Neuron (in vitro differentiated cells): ENCODE results near the gene HIVEP2.

Source experiments
- H2AFZ ChIP-seq: one replicate; pipeline ENCODE4 v1.6.1; 2013; ENCODE audit warnings: low read depth, mild to moderate bottlenecking, inconsistent platforms, low read length, moderate library complexity
- H3K27me3 ChIP-seq: one replicate; pipeline ENCODE4 v1.6.1; 2013; ENCODE audit warnings: low read length; ENCODE audit not compliant: insufficient read depth
- H3K36me3 ChIP-seq: one replicate; pipeline ENCODE4 v1.6.1; 2013; ENCODE audit warnings: low read length; ENCODE audit not compliant: insufficient read depth
- H3K4me1 ChIP-seq: one replicate; pipeline ENCODE4 v1.6.1; 2013; ENCODE audit warnings: low read length; ENCODE audit not compliant: insufficient read depth
- H3K4me3 ChIP-seq: 2 replicates; pipeline ENCODE4 v1.5.1; 2013; ENCODE audit warnings: mild to moderate bottlenecking, low read length, moderate library complexity
- H3K9me3 ChIP-seq: one replicate; pipeline ENCODE4 v1.6.1; 2013; ENCODE audit warnings: low read length

HIVEP2 gene

DNA sequence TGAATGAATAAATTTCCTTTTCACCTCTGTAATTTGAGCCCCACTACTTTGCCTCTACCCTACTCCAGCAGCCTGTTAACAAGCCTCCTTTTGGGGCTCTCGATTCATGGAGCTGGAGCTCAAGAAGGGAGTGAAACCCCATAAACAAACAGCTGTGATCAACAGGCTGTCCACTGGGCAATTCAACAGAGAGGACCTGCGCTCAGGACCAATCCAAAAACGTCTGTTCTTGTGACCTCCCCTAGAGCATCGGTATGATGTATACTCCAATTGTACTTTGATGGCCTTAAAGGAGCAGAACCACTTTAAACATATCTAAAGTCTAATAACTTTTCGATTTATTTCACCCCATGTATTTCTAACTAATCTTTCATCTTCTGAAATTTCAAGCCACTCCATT lies 37.4 kb downstream of the HIVEP2 start:
- no peak overlapping the region for H3K4me3 ChIP-seq
- H2AFZ ChIP-seq = no peak overlapping the region
- H3K27me3 ChIP-seq = no peaks in the 10 kb centered on the region
- no peaks in the 10 kb centered on the region for H3K36me3 ChIP-seq
- peaks cover 2% of the 10 kb centered on the region for H3K9me3 ChIP-seq
- H3K4me1 ChIP-seq = peaks cover 5% of the 10 kb centered on the region

DNA sequence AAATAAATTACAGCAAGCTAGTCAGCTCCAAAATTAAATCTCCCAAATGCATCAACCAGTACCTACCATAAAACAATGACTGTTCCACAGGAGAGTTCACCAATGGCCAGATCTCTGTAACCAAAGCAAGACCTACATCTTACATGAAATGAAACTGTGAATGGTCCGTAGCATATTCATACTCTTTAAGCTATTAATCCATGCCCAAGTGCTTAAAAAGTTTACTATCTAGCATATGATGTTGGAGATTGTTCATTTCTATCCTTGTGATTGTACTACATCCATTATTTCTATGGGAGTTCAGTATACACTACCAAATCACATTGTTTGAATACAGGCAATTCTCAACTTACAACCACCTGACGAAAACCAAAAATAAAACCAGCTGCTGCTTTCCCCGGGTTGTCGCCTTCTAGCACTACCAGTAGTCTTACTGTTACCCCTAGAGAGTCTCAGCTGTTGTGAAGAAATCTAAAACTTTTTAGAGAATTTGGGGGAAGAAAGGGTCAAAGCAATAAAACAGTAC lies 38.0 kb downstream of the HIVEP2 start:
- H3K36me3 ChIP-seq = no peaks in the 10 kb centered on the region
- H3K4me3 ChIP-seq = no peak overlapping the region
- peaks cover 7% of the 10 kb centered on the region for H3K4me1 ChIP-seq
- no peaks in the 10 kb centered on the region for H3K27me3 ChIP-seq
- no peaks in the 10 kb centered on the region for H3K9me3 ChIP-seq
- no peak overlapping the region for H2AFZ ChIP-seq

DNA sequence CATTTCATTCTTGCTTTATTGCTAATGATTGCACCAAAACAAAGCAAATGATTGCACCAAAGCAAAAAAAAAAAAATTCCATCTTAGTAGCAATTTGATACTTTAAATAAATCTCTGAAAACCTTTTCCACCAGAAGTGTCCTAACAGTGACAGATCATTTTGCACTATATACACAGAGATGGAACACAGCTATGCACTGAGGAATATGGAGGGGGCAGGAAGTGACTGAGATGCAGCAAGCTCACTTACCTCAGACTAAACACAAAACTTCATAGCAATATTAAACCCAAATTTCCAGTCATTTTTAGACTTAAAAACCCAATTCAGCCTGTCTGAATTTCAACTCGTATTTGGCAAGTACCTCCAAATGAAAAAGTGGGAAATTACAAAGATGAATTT lies 41.2 kb downstream of the HIVEP2 start:
- Histone ChIP-seq H3K9me3 (no peaks in the 10 kb centered on the region), H3K4me1 (peaks cover 38% of the 10 kb centered on the region), H3K36me3 (no peaks in the 10 kb centered on the region), H3K4me3 (no peak overlapping the region), H3K27me3 (no peaks in the 10 kb centered on the region), H2AFZ (no peak overlapping the region)

DNA sequence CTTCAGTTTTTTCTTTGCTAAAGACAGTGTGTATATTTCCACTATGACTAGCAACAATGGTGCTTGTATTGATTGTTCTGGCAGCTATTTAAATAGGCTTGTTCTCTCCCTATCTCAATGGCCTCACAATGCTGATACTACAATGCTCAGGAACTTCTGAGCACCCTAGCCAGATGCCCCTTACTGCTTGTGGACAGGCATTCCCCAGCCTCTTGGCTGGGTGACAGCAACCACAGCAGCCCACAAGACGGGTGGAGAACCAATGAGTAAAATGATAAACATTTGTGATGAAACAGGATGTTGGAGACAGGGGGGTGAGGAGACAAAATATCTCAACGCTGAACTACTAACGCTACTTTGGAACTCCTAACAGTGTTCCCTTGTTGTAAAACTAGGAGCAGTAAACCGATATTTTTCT lies 42.3 kb downstream of the HIVEP2 start:
- Histone ChIP-seq H3K4me3 (no peak overlapping the region), H3K9me3 (no peaks in the 10 kb centered on the region), H3K27me3 (no peaks in the 10 kb centered on the region), H3K4me1 (peaks cover 41% of the 10 kb centered on the region), H2AFZ (no peak overlapping the region), H3K36me3 (no peaks in the 10 kb centered on the region)

DNA sequence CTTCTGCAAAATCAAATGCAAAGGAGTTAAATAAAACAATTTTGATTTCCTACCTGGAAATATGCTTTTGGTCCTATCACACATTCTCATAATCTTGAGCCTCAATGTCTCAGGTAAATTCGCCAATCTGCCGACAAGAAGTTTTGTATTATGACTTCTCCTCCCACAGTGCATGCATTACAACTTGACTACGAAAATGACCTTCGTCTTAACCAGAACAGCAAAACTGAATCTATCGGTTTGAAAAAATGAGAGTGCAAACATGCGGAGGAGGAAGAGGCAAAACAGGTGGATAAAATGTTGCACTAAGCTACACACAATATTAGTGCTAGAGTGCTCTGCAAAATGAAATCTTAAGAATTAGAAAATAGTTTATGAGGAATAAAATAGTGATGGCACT lies 43.4 kb downstream of the HIVEP2 start:
- H3K4me1 ChIP-seq = peaks cover 41% of the 10 kb centered on the region
- no peaks in the 10 kb centered on the region for H3K36me3 ChIP-seq
- H3K9me3 ChIP-seq = peaks cover 2% of the 10 kb centered on the region
- H3K27me3 ChIP-seq = no peaks in the 10 kb centered on the region
- no peak overlapping the region for H2AFZ ChIP-seq
- H3K4me3 ChIP-seq = no peak overlapping the region

DNA sequence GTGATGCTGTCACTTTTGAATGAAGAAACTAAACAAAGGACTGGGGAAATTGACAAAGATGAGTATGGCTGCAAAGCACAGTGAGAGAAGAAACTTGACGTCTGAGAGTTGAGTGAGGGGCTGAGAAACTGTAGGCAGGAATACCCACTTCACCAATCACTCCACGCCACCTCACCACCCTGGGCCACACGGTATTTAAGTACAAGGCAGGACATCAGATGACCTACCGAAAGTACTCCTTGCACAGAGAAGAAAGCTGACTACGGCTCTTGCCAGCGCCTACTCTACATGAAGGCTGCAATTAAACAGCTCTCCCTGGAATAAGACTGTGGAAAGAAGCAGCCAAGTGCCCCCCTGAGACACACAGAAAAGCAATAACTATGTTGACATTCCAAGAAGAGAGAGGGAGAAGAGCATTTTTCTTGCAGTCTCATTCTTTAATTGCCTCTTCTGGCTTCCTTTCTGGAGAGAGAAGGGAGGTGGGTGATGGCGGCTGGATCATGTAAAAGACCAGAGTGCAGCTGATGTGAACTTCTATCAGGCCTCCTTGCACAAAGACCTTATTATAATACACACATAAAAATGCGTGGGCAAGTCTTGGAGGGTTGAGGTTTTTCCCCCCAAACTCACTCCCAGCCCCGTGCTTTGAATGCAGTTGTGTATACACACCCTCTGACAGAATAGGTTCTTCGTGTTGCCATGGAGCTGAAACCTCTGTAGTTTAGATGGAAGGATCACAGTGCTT lies 44.6 kb downstream of the HIVEP2 start:
- no peak overlapping the region for H2AFZ ChIP-seq
- peak overlapping the region; percentile 31 for H3K4me3 ChIP-seq
- no peaks in the 10 kb centered on the region for H3K36me3 ChIP-seq
- peaks cover 2% of the 10 kb centered on the region for H3K9me3 ChIP-seq
- H3K4me1 ChIP-seq = peaks cover 41% of the 10 kb centered on the region
- H3K27me3 ChIP-seq = no peaks in the 10 kb centered on the region

DNA sequence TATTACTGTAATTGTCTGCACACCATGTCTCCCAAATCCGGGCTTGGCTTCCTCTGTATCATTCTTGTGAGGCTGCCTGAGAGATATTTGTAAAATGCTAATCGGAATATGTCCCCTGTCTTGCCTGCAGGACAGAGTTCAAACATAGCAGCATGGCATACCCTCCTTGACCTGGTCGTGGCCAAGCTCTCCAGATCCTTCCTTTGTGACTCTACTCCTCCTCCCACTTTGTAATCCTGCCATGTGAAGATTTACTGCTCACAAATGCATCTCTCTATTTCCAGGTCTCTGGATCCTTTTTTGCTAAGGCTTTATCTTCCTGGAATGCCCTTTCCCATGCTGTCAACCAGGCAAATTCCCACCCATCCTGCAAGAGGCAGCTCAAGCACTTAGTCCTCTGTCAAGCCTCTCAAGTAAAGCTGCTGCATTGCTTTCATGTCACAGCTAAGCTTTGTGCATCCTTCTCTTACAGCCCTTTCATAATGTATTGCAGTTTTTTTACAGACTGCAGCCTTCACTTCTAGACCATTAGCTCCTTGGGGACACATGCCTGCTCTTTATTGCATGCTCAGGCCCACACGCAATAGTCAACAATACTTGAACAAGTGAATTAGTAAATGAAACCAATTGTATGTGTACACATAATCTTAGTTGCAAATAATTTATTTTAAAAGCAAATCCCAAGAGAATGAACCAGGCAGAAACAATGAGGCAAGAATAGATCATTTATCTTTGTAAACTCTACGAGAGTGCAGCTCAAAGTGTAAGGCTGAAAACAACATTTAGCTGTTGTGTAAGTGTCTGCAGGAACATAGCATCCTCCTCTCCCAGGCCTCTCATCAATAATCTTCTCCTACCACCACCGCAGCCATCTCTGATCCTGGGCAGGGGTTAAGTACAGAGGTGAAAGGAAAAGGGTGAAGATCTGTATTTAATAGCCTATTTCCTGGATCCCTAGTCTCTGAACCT lies 45.8 kb downstream of the HIVEP2 start:
- no peak overlapping the region for H3K4me3 ChIP-seq
- no peaks in the 10 kb centered on the region for H3K36me3 ChIP-seq
- peaks cover 38% of the 10 kb centered on the region for H3K4me1 ChIP-seq
- peaks cover 2% of the 10 kb centered on the region for H3K9me3 ChIP-seq
- H3K27me3 ChIP-seq = no peaks in the 10 kb centered on the region
- no peak overlapping the region for H2AFZ ChIP-seq

DNA sequence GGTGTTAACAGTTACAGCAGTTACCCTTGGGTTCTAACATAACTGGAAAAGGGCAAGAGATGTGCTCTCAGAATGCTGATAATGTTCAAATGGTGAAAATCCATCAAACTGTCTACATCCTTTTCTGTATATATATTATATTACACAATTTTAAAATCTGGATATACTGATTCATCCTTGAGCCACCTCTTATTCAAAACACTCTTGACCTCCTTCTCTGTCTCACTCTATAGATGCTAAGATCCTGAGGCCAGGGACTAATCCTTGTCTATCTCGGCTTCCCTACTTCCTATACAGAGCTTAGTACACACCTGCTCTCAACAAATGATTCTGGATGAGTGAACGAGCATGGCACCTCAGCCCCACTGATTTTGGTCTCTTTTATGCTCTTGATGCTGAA lies 47.3 kb downstream of the HIVEP2 start:
- Histone ChIP-seq H2AFZ (no peak overlapping the region), H3K27me3 (no peaks in the 10 kb centered on the region), H3K4me1 (peaks cover 37% of the 10 kb centered on the region), H3K4me3 (no peak overlapping the region), H3K36me3 (no peaks in the 10 kb centered on the region), H3K9me3 (peaks cover 2% of the 10 kb centered on the region)

DNA sequence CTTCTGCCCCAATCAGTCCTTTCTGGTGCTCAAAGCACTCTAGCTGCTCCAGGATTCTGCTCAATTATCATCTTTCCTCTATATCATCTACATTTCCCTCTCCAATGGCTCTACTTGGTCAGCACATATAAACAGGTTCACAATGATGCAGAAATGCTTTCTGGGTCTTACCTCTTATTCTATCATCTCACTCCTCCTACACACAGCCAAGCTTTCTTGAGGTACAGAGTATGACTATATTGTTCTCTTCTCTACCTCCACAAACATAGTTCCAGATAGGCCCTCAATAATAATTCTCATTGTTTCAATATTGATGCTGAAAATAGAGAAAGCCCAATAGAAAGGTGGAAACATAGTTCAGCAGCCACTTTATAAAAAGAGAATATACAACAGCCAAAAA lies 48.2 kb downstream of the HIVEP2 start:
- H3K36me3 ChIP-seq = no peaks in the 10 kb centered on the region
- H2AFZ ChIP-seq = no peak overlapping the region
- peaks cover 32% of the 10 kb centered on the region for H3K4me1 ChIP-seq
- H3K27me3 ChIP-seq = no peaks in the 10 kb centered on the region
- peaks cover 2% of the 10 kb centered on the region for H3K9me3 ChIP-seq
- H3K4me3 ChIP-seq = no peak overlapping the region

DNA sequence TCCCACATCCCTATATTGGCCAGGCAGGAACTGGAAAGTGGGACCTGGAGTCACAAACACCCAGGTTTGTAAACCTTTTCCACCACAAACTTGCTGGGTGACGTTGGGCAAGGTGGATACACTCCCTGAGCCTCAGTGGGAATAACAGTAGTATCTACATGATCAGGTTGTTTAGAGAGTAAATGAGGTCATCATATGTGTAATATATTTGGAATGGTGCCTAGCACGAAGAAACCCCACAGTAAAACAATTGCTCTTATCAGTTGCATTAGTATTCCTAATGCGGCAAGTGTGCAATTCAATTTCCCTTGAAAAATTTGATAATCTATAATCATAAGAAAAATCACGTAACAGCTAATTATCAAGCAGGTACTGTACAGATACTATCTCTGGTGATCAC lies 51.9 kb downstream of the HIVEP2 start:
- Histone ChIP-seq H3K4me1 (no peaks in the 10 kb centered on the region), H3K4me3 (no peak overlapping the region), H2AFZ (no peak overlapping the region), H3K36me3 (no peaks in the 10 kb centered on the region), H3K27me3 (no peaks in the 10 kb centered on the region), H3K9me3 (peaks cover 2% of the 10 kb centered on the region)

DNA sequence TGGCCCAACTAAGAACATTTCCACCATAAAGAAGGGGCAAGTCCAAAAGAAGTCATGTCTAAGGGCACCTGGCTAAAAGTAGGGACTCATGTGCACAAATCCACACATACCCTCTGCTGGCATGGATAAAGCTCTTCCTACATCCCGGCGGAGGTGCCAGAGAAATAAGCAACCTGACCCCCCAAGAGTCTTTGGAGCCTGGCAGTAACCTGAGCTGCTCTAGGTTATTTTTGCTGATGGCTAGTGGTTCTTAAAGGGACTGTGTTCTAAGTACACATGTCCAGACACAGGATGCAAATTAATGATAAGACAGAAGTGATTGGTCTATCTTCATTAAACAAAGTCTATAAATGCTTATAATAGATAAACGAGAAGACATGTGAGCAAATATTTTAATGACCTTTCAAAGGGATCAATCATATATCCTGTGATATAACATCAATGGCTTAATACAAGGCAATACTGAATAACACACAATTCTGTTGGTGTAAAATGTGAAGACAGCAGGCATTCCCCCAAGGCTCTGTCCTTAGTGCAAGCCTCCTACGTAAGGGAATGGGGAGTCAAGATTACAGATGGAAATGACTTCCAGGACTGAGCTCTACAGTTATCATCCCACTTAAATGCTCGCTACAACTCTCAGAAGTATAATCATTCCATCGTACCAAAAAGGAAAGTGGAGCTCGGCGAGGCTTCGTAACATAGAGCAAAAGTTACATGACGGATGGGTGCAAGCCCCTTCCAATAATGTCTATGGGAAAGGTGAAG lies 52.5 kb downstream of the HIVEP2 start:
- no peak overlapping the region for H2AFZ ChIP-seq

DNA sequence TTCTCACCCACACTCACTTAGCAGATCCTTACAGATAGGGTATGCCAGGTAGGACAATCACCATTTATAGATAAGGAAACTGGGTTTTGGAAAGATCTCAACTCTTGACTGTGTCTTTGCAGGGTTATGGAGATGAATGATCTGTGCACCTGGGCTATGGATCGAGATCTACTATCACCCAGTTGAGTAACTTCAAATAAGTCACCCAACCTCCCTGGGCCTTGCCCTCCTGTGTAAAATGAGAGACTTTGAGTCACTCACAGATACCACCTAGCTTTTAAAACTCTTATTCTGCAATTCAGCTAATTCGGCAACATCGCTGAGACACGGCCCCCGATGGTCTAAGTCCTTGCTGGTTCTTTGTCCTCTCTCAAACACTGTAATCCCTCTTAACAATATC lies 53.5 kb downstream of the HIVEP2 start:
- Histone ChIP-seq H3K27me3 (no peaks in the 10 kb centered on the region), H3K9me3 (no peaks in the 10 kb centered on the region), H3K4me1 (peaks cover 5% of the 10 kb centered on the region), H3K4me3 (no peak overlapping the region), H3K36me3 (no peaks in the 10 kb centered on the region), H2AFZ (no peak overlapping the region)

More for the DNA sequence above, 52.5 kb downstream of the HIVEP2 start:
- no peaks in the 10 kb centered on the region for H3K36me3 ChIP-seq
- H3K27me3 ChIP-seq = no peaks in the 10 kb centered on the region
- H3K4me1 ChIP-seq = no peaks in the 10 kb centered on the region
- H3K4me3 ChIP-seq = no peak overlapping the region
- H3K9me3 ChIP-seq = peaks cover 2% of the 10 kb centered on the region
